Sigmoid colon (tissue), 7 donors: ENCODE measurements around the gene CDC7. TPM values are rescaled to one million over a fixed set of nuclear protein-coding genes. Genes with fewer than 3 reads are reported as not detected.

Source experiments
- DNase-seq: peaks from one replicate; pipeline ENCODE4 v3.0.0-alpha.2; 2019
- H3K27ac ChIP-seq, 4 donors: fragments of 200-600 bp; sonication (generic); one replicate each; pipeline ENCODE4 v1.5.1; 2016 to 2019; ENCODE audit warnings: mild to moderate bottlenecking in 1 of 4
- H3K27me3 ChIP-seq, 3 donors: fragments of 200-600 bp; sonication (generic); one replicate each; pipeline ENCODE4 v1.5.1; 2019; ENCODE audit warnings: mild to moderate bottlenecking in 1 of 3
- H3K36me3 ChIP-seq, 4 donors: fragments of 200-600 bp; sonication (generic); one replicate each; pipeline ENCODE4 v1.5.1; 2016 to 2019
- H3K4me1 ChIP-seq, 4 donors: fragments of 200-600 bp; sonication (generic); one replicate each; pipeline ENCODE4 v1.5.1; 2017 to 2019
- H3K4me3 ChIP-seq, 4 donors: fragments of 200-600 bp; sonication (generic); one replicate each; pipeline ENCODE4 v1.5.1; 2017 to 2019; ENCODE audit warnings: mild to moderate bottlenecking in 2 of 4, moderate library complexity in 1 of 4
- H3K9me3 ChIP-seq, 4 donors: fragments of 200-600 bp in 3 of 4; sonication (generic) in 3 of 4; one replicate each; pipeline versions ENCODE4 v1.5.1 to v1.6.1; 2013 to 2019
- EP300 ChIP-seq, 4 donors: sonication (generic); formaldehyde crosslinking; IDR thresholded peaks; one replicate each; pipeline ENCODE4 v1.6.1; 2017; ENCODE audit warnings: antibody characterized with exemption in 4 of 4
- POLR2A ChIP-seq, 2 donors: fragments of 450-650 bp; IDR thresholded peaks; one replicate each; pipeline ENCODE4 v1.6.1; 2016; ENCODE audit warnings: antibody characterized with exemption in 2 of 2, mild to moderate bottlenecking in 2 of 2, moderate library complexity in 2 of 2
- POLR2AphosphoS5 ChIP-seq, 4 donors: sonication (generic); formaldehyde crosslinking; IDR thresholded peaks; one replicate each; pipeline ENCODE4 v1.6.1; 2017; ENCODE audit warnings: antibody characterized with exemption in 4 of 4
- WGBS, 2 donors: extraction: QIAGEN DNeasy Blood & Tissue Kit; methylation state at CpG; one replicate each; pipeline ENCODE4 v1.1.7; 2013; 5-methylcytosine and 5-hydroxymethylcytosine counted together
- intact Hi-C: fragments of 100-400 bp; cut with DNase I; formaldehyde crosslinking; loops from one replicate; pipeline ENCODE4 v1.15.1; 2023
- polyA plus RNA-seq, 3 donors: library from polyadenylated mRNA; stranded (reverse); fragments of 200-250 nt; gene quantifications; one replicate each; pipeline ENCODE4 v1.2.3, GENCODE V29; 2013
- total RNA-seq, 4 donors: library from RNA; depleted of rRNA; stranded (reverse); fragments of >200 nt; gene quantifications; one replicate each; pipeline ENCODE4 v1.1.0, GENCODE V29; 2016
- TF ChIP-seq, protein P1 (sequence below), 4 experiments: fragments of 450-650 bp in 3 of 4; fragments of 200-600 bp in 1 of 4; IDR thresholded peaks; one replicate each; pipeline ENCODE4 v1.5.1; 2016 to 2019; ENCODE audit warnings: antibody characterized with exemption in 4 of 4, mild to moderate bottlenecking in 3 of 4, moderate library complexity in 2 of 4
- donor health status: healthy with polysubstance abuse.
- donor health status: Bipolar disorder and iron deficiency.
- donor health status: healthy.

The CDC7 gene
- total and polyA plus RNA-seq, 7 donors: 0.36 to 5.1 (median 2.0) TPM

DNA sequence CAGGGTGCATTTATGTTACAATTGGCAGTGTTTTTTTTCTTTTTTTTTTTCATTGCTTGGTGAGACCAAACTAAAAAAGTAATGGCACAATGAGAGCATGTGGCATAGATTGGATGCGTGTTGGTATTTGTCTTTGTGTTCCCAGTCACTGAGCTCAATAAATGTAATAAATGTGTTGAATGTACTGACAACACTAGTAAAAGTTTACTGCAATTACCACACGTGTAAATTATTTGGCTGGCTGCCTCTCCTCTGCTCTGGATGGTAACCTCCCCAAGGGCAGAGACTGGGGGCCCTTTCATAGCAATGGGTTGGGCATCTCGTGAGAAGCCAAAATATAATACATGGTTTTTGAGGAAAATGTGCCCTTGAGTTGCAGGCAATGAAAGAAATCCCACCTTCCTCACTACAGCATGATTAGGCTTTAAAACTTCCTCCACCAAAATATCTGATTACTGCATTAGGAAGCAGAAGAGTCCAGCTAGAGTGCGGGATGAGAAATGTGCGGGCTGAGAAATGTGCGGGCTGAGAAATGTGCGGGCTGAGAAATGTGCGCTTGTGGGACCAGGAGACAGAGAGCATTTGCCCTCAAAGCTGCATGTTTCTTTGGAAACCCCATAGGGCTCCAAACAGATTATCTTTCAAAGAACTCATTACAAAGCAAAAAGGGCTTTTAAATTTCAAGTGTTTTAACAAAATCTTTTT lies 58.5 kb downstream of the CDC7 start:
- no peaks in the 10 kb centered on the region for H3K9me3 ChIP-seq
- H3K4me3 ChIP-seq: no peak overlapping the region
- peak overlapping the region in 2 of 4 donors; percentile 18 to 27 for H3K27ac ChIP-seq
- no peak for DNase-seq
- TF ChIP-seq, protein P1, sequence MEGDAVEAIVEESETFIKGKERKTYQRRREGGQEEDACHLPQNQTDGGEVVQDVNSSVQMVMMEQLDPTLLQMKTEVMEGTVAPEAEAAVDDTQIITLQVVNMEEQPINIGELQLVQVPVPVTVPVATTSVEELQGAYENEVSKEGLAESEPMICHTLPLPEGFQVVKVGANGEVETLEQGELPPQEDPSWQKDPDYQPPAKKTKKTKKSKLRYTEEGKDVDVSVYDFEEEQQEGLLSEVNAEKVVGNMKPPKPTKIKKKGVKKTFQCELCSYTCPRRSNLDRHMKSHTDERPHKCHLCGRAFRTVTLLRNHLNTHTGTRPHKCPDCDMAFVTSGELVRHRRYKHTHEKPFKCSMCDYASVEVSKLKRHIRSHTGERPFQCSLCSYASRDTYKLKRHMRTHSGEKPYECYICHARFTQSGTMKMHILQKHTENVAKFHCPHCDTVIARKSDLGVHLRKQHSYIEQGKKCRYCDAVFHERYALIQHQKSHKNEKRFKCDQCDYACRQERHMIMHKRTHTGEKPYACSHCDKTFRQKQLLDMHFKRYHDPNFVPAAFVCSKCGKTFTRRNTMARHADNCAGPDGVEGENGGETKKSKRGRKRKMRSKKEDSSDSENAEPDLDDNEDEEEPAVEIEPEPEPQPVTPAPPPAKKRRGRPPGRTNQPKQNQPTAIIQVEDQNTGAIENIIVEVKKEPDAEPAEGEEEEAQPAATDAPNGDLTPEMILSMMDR (IDR thresholded peaks at IDR 0.05): no peak
- TF ChIP-seq POLR2AphosphoS5 (IDR thresholded peaks at IDR 0.05) (no peak), POLR2A (IDR thresholded peaks at IDR 0.05) (no peak), EP300 (IDR thresholded peaks at IDR 0.05) (no peak)
- H3K36me3 ChIP-seq: no peaks in the 10 kb centered on the region
- H3K27me3 ChIP-seq: no peaks in the 10 kb centered on the region
- H3K4me1 ChIP-seq: peaks cover 0 to 32% (median 24%) of the 10 kb centered on the region in 4 donors
- intact Hi-C loops: no loop called here
- WGBS, 2 donors: 62 to 85% methylated on average over 8 of the region's 8 CpGs

- H3K9me3 ChIP-seq: no peaks in the 10 kb centered on the region
- no peaks in the 10 kb centered on the region for H3K27me3 ChIP-seq
- H3K36me3 ChIP-seq: no peaks in the 10 kb centered on the region
- H3K27ac ChIP-seq: no peak overlapping the region
- DNase-seq: no peak
- 47 to 81% methylated on average over 4 of the region's 4 CpGs for WGBS, 2 donors
- intact Hi-C loops: no loop called here
- H3K4me1 ChIP-seq: peaks cover 0 to 35% (median 25%) of the 10 kb centered on the region in 4 donors
- no peak overlapping the region for H3K4me3 ChIP-seq
- TF ChIP-seq POLR2AphosphoS5 (IDR thresholded peaks at IDR 0.05): no peak
- no peak for TF ChIP-seq EP300 (IDR thresholded peaks at IDR 0.05)
- TF ChIP-seq POLR2A (IDR thresholded peaks at IDR 0.05): no peak
- TF ChIP-seq, protein P1 (IDR thresholded peaks at IDR 0.05): no peak
Observed at GRCh38 chr1:91559838-91560565, 59.4 kb downstream of the CDC7 start.

DNA sequence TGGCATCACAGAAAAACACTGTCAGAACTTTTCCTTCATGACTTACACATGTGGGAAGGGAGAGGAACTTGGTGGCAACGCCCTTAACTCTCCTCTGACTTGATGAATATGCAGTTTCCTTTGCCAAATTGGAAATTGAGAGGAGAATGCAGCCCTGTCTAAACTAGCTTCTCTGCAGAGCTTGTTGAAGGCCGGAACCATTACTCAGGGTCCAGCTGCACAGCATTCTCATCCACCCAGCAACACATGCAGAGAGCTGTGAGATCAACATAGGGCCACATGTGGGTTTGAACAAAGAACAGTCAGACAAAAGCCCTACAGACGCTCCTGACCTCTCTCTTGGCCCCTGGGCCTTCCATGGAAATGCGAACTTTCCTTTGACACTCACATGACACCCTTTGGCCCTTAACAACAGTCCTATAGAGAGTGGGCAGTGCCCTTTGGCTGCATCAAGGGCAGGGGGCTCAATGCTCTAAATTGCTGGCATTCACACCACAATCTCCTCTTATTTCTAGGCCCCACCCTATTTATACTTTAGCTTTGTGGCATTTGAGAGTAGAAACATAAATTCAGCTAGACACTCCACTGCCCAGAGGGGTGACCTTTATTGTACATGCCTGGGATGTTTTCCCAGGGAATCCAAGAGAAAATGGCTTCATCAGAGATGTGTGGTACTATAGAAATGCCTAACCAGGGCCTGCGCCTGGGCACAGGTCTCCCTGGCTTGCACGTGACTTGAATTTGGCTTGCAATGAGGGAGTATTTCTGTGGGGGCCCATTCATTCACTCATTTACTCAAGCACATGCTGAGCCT lies 64.4 kb downstream of the CDC7 start:
- DNase-seq: no peak
- H3K4me3 ChIP-seq: no peak overlapping the region
- peaks cover 0 to 18% (median 14%) of the 10 kb centered on the region in 4 donors for H3K4me1 ChIP-seq
- 66 to 87% methylated on average over 6 of the region's 6 CpGs for WGBS, 2 donors
- TF ChIP-seq POLR2AphosphoS5 (IDR thresholded peaks at IDR 0.05) (peak in 1 of 4 donors; percentile 5), EP300 (IDR thresholded peaks at IDR 0.05) (no peak), POLR2A (IDR thresholded peaks at IDR 0.05) (no peak)
- TF ChIP-seq, protein P1 (IDR thresholded peaks at IDR 0.05): no peak
- intact Hi-C loops: no loop called here
- H3K36me3 ChIP-seq: no peaks in the 10 kb centered on the region
- no peaks in the 10 kb centered on the region for H3K27me3 ChIP-seq
- peak overlapping the region; percentile 42 to 46 (median 46) for H3K27ac ChIP-seq
- no peaks in the 10 kb centered on the region for H3K9me3 ChIP-seq

DNA sequence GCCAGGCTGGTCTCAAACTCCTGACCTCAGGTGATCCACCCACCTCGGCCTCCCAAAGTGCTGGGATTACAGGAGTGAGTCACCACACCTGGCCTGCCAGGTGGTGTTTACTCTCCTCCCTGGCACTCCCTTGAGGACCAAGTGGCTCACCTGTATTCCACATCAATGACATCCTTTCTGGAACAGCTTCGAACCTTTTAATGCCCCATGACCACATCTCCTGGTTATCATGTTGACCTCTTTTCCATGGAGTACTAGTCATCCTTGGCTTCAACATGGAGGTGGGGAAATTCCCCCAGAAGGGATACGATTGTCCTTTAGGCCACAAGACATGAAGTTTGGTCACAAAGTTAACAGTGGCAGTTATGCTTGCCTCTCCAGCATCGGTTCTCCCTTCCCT lies 66.9 kb downstream of the CDC7 start:
- H3K27ac ChIP-seq: peak overlapping the region in 2 of 4 donors; percentile 2 to 74
- 59 to 74% methylated on average over 4 of the region's 4 CpGs for WGBS, 2 donors
- DNase-seq: no peak
- intact Hi-C loops: no loop called here
- peaks cover 0 to 28% (median 20%) of the 10 kb centered on the region in 4 donors for H3K4me1 ChIP-seq
- no peaks in the 10 kb centered on the region for H3K27me3 ChIP-seq
- H3K4me3 ChIP-seq: no peak overlapping the region
- H3K36me3 ChIP-seq: no peaks in the 10 kb centered on the region
- no peak for TF ChIP-seq POLR2A (IDR thresholded peaks at IDR 0.05)
- TF ChIP-seq POLR2AphosphoS5 (IDR thresholded peaks at IDR 0.05): no peak
- TF ChIP-seq EP300 (IDR thresholded peaks at IDR 0.05): no peak
- TF ChIP-seq, protein P1 (IDR thresholded peaks at IDR 0.05): no peak
- H3K9me3 ChIP-seq: no peaks in the 10 kb centered on the region
